ENCODE measurements around the gene CCSER2. TPM values are rescaled to one million over a fixed set of nuclear protein-coding genes. Genes with fewer than 3 reads are reported as not detected.

The CCSER2 gene
- total RNA-seq, 2 donors from 2014 or later = 39.0 to 60.6 TPM

DNA sequence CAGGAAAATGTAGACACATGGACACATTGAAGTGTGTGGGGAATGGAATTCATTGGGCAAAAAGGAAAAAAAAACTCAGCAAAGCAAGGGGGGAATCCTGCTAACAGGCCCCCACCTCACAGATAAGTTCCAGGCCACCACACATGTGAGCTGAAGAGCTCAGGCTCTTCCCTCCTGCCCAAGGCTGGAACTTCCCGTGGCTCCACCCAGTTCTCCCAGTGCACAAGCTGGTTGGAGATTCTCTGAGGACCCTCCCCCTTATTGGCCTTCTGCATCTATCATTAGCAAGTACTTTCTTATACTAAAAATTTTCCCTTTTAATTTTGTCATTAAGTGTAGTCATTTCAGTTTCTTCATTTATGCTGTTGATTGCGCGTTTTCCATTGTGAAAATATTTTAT lies 190.8 kb downstream of the CCSER2 start:
- ATAC-seq (ENCODE audit: insufficient number of reproducible peaks, low FRiP score, low read depth) = no peak
- Histone ChIP-seq H3K9me3 (no peaks in the 10 kb centered on the region), H3K4me1 (ENCODE audit: control insufficient read depth in 1 of 2, low read depth in 2 of 2) (no peaks in the 10 kb centered on the region), H3K27me3 (replicated peaks; ENCODE audit: insufficient read depth) (no peaks in the 10 kb centered on the region), H3K36me3 (no peaks in the 10 kb centered on the region), H3K27ac (no peak overlapping the region), H3K4me3 (no peak overlapping the region)
- TF ChIP-seq, protein P1, sequence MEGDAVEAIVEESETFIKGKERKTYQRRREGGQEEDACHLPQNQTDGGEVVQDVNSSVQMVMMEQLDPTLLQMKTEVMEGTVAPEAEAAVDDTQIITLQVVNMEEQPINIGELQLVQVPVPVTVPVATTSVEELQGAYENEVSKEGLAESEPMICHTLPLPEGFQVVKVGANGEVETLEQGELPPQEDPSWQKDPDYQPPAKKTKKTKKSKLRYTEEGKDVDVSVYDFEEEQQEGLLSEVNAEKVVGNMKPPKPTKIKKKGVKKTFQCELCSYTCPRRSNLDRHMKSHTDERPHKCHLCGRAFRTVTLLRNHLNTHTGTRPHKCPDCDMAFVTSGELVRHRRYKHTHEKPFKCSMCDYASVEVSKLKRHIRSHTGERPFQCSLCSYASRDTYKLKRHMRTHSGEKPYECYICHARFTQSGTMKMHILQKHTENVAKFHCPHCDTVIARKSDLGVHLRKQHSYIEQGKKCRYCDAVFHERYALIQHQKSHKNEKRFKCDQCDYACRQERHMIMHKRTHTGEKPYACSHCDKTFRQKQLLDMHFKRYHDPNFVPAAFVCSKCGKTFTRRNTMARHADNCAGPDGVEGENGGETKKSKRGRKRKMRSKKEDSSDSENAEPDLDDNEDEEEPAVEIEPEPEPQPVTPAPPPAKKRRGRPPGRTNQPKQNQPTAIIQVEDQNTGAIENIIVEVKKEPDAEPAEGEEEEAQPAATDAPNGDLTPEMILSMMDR (IDR thresholded peaks at IDR 0.05) = no peak
- no peak for DNase-seq (ENCODE audit: low spot score)

DNA sequence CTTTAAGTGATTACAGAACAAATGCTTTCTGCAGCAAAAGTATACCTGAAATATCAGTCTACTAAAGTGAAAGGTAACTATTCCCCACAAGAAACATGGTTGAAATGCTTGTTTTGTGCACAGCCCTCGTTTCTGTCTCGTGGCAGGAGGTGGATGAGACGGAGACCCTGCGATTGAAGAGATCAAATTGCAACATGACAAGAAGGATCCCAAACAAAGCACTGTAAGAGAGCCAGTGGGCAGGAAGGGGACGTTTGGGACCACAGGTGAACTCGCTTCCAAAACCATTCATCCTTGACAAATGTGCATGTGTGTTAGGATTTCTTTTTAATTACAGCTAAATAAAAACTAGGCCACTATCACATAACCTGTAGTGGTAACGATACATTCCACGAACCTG lies 192.6 kb downstream of the CCSER2 start:
- Histone ChIP-seq H3K4me1 (ENCODE audit: control insufficient read depth in 1 of 2, low read depth in 2 of 2) (no peaks in the 10 kb centered on the region), H3K9me3 (no peaks in the 10 kb centered on the region), H3K4me3 (no peak overlapping the region), H3K36me3 (no peaks in the 10 kb centered on the region), H3K27ac (no peak overlapping the region), H3K27me3 (replicated peaks; ENCODE audit: insufficient read depth) (no peaks in the 10 kb centered on the region)
- ATAC-seq (ENCODE audit: insufficient number of reproducible peaks, low FRiP score, low read depth) = no peak
- TF ChIP-seq, protein P1 (IDR thresholded peaks at IDR 0.05) = no peak
- no peak for DNase-seq (ENCODE audit: low spot score)

DNA sequence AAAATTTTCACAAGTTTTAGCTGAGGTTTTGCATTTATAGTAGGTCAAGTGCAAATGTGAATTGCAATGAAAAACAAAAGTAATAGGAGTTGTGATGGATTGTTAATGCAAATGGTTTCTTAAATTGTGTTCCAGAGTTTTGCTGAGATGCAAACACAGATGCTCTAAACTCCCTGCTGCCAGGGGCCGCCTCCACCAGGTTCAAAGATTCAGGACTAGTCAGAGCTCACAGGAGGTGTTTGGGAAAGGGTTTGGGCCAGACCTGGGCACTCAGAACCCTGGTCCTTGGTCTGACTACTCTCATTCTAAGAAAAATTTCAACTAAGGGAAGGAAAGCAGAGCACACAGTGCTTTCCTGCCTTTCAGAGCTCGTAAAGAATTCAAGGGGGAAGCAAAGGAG lies 193.1 kb downstream of the CCSER2 start:
- H3K27me3 ChIP-seq (replicated peaks; ENCODE audit: insufficient read depth) = no peaks in the 10 kb centered on the region
- no peaks in the 10 kb centered on the region for H3K36me3 ChIP-seq
- ATAC-seq (ENCODE audit: insufficient number of reproducible peaks, low FRiP score, low read depth) (no peak), DNase-seq (ENCODE audit: low spot score) (no peak)
- no peak overlapping the region for H3K4me3 ChIP-seq
- H3K27ac ChIP-seq = no peak overlapping the region
- no peaks in the 10 kb centered on the region for H3K9me3 ChIP-seq
- no peaks in the 10 kb centered on the region for H3K4me1 ChIP-seq (ENCODE audit: control insufficient read depth in 1 of 2, low read depth in 2 of 2)
- TF ChIP-seq, protein P1 (IDR thresholded peaks at IDR 0.05) = no peak

DNA sequence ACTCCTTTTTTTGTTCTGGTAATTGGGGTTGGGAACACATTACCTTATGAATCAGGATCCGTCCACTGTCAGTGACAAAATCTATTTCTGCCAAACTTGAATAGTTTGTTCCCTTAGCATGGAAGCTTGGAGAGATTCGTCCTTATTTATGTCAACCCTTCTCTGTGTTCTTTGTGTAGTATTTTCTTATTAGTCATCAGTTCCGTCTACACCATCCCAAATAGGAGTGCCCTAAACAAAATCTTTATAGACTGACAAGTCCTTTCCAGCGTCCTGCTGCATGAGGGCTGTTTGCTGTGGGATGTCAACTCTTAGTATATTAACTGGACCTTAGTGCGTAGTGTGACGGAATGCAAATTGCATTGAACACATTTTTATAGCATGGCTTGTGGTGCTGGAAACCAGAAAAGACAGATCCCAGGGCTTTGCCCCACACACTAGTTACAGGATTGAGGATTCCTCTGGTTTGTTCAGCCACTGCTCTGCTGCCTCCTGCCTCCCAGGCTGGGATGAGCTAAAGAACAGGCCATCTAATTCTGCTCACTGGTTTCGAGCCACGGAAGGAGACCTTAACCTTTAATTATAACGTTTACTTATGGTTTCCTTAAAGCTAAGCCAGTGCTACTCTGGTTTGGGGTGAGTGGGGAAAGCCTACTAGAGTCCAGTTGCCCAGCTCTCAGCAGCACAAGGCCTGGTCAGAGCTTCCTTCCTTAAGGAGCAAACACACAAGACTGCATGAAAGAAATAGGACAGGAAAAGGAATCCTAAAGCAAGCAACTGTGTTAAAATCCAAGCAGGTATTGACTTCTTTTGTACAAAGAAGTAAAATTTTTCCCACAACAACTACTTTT lies 194.4 kb downstream of the CCSER2 start:
- no peaks in the 10 kb centered on the region for H3K27me3 ChIP-seq (replicated peaks; ENCODE audit: insufficient read depth)
- ATAC-seq (ENCODE audit: insufficient number of reproducible peaks, low FRiP score, low read depth) (no peak), DNase-seq (ENCODE audit: low spot score) (no peak)
- no peak overlapping the region for H3K27ac ChIP-seq
- H3K9me3 ChIP-seq = no peaks in the 10 kb centered on the region
- H3K4me1 ChIP-seq (ENCODE audit: control insufficient read depth in 1 of 2, low read depth in 2 of 2) = no peaks in the 10 kb centered on the region
- H3K4me3 ChIP-seq = no peak overlapping the region
- no peaks in the 10 kb centered on the region for H3K36me3 ChIP-seq
- TF ChIP-seq, protein P1 (IDR thresholded peaks at IDR 0.05) = no peak

DNA sequence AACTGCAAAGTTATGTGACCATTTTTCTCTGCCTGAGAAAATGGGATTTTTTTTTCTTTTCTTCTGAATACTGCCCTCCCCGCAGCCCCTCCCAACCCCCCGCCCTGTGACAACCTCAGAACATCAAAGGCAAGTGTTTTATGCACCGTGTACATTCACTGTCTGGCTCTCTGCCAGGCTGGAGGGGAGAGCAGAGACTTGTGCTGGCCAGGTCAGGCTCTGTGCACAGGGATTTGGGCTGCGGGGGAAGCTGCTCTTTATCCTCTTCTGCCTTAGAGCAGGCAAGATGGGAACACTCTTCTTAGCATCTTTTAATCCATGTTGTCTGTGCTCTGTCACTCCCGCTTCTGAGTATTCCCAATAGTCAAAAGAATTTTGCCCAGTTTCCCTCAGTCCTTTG lies 195.1 kb downstream of the CCSER2 start:
- Histone ChIP-seq H3K36me3 (no peaks in the 10 kb centered on the region), H3K27me3 (replicated peaks; ENCODE audit: insufficient read depth) (no peaks in the 10 kb centered on the region), H3K9me3 (no peaks in the 10 kb centered on the region), H3K27ac (no peak overlapping the region), H3K4me1 (ENCODE audit: control insufficient read depth in 1 of 2, low read depth in 2 of 2) (no peaks in the 10 kb centered on the region), H3K4me3 (no peak overlapping the region)
- DNase-seq (ENCODE audit: low spot score) (no peak), ATAC-seq (ENCODE audit: insufficient number of reproducible peaks, low FRiP score, low read depth) (no peak)
- TF ChIP-seq, protein P1 (IDR thresholded peaks at IDR 0.05) = no peak
